ENCODE measurements around the gene GSS. TPM values are rescaled to one million over a fixed set of nuclear protein-coding genes. Genes with fewer than 3 reads are reported as not detected.

The GSS gene
- total and polyA plus RNA-seq, 2 of the 8 experiments (the other 6 are each of a cell fraction or from before 2014, with no cell fraction given), result 34.6 to 43.2 TPM

DNA sequence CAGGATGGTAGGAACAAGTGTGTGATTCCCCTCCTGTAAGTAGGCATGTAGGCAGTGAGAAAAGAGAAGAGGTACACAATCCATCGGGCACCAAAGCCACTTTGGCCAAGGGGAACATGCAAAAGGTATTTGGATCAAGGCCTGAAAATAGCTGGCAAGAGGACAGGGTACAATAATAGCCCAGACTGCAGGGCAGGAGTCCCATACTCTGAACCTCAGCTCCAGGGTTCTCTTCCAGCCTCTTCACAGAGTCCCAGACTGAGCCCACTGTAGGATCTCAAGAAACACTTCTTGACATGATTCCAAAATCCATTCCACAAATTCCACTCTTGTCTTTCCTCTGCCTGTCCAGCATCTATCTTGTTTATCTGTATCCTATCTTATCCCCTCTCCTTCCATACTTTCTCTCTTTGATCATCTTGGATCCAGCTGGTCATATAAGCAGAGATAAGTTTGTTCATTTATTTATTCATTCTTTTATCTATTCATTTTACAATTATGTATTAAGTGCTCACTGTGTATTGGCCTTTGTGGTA, 59.5 kb downstream of the GSS start:
- H2BK20ac ChIP-seq (ENCODE audit: low read length), result no peak overlapping the region
- H3K14ac ChIP-seq (ENCODE audit: insufficient read length), result no peak overlapping the region
- FAIRE-seq, result no peak
- no peak overlapping the region for H2BK12ac ChIP-seq (ENCODE audit: low read depth, low read length)
- no peak overlapping the region for H3K9ac ChIP-seq (replicated peaks in 1 of 4; ENCODE audit: extremely low read depth in 1 of 4, low read depth in 3 of 4, low read length in 3 of 4)
- H2AFZ ChIP-seq (ENCODE audit: low read length), result no peak overlapping the region
- no peak overlapping the region for H2AK5ac ChIP-seq (ENCODE audit: low read depth, low read length)
- no peaks in the 10 kb centered on the region for H3K23me2 ChIP-seq (ENCODE audit: low read depth, low read length)
- H3K56ac ChIP-seq (replicated peaks; ENCODE audit: insufficient read length, low read depth, low read length), result no peak overlapping the region
- POLR2A ChIA-PET (ENCODE audit: partially characterized antibody), result no interaction called here
- H3K4me3 ChIP-seq (ENCODE audit: extremely low read depth in 1 of 4, insufficient read depth in 2 of 4, low read depth in 3 of 4, low read length in 4 of 4), result no peak overlapping the region
- WGBS, 2 experiments (ENCODE audit: extremely low coverage in 1 of 2, insufficient coverage in 1 of 2, insufficient read length in 1 of 2, insufficient replicate concordance in 2 of 2, low coverage in 1 of 2, low lambda C conversion rate in 2 of 2, missing lambda C conversion rate in 1 of 2), result 75% methylated on average over 1 of the region's 1 CpG; no CpG with 5 or more reads in 1 of the 2 experiments
- no peaks in the 10 kb centered on the region for H3K79me2 ChIP-seq (ENCODE audit: control insufficient read depth in 1 of 2, insufficient read depth in 2 of 2, low read length in 2 of 2)
- no peak for TF ChIP-seq FOSL1 (IDR thresholded peaks at IDR 0.05; ENCODE audit: insufficient read depth, low read depth, low read length)
- no peak for TF ChIP-seq EZH2 (IDR thresholded peaks at IDR 0.05; ENCODE audit: low read depth, low read length, severe bottlenecking)
- no peak overlapping the region for H4K5ac ChIP-seq (ENCODE audit: insufficient read length, low read depth, low read length)
- peaks cover 0 to 2% of the 10 kb centered on the region in 2 experiments; a peak in 1 of 4 replicates for H3K9me3 ChIP-seq (ENCODE audit: insufficient read depth in 2 of 2, low read depth in 1 of 2, low read length in 1 of 2)
- H4K8ac ChIP-seq (ENCODE audit: extremely low read depth, insufficient read depth, low read length), result no peak overlapping the region
- H3K23ac ChIP-seq (ENCODE audit: insufficient read length), result no peak overlapping the region
- no peaks in the 10 kb centered on the region for H3K4me1 ChIP-seq (replicated peaks in 1 of 4; ENCODE audit: control insufficient read depth in 3 of 4, insufficient read depth in 4 of 4, low read length in 3 of 4)
- H3K18ac ChIP-seq (ENCODE audit: extremely low read depth, low read length), result no peak overlapping the region
- H2BK15ac ChIP-seq (ENCODE audit: low read length), result no peak overlapping the region
- H3K27me3 ChIP-seq (replicated peaks in 1 of 4; ENCODE audit: control insufficient read depth in 3 of 4, extremely low read depth in 1 of 4, insufficient read depth in 3 of 4, low read length in 3 of 4), result no peaks in the 10 kb centered on the region
- H3K4ac ChIP-seq (replicated peaks; ENCODE audit: insufficient read length, low read depth, low read length), result no peak overlapping the region
- no peak overlapping the region for H2BK120ac ChIP-seq (replicated peaks; ENCODE audit: low read depth, low read length)
- no peak for DNase-seq (ENCODE audit: low read depth in 1 of 2, low spot score in 2 of 2)
- CTCF ChIA-PET (ENCODE audit: partially characterized antibody), result interaction anchor here (1.7 to 1.8 kb wide), 2 partner anchors 11 to 103 kb away, joined by 3 to 5 read pairs; no protein-coding TSS in a partner anchor
- no peaks in the 10 kb centered on the region for H4K20me1 ChIP-seq (replicated peaks in 1 of 2; ENCODE audit: control insufficient read depth in 1 of 2, insufficient read depth in 2 of 2, low read length in 2 of 2)
- H3K27ac ChIP-seq (ENCODE audit: low read depth, low read length), result no peak overlapping the region
- H4K91ac ChIP-seq (replicated peaks; ENCODE audit: insufficient read length, low read length), result no peak overlapping the region
- no peak overlapping the region for H3K4me2 ChIP-seq (ENCODE audit: insufficient read depth in 1 of 2, low read depth in 2 of 2, low read length in 2 of 2)
- H3K36me3 ChIP-seq (ENCODE audit: control insufficient read depth in 2 of 4, insufficient read depth in 4 of 4, low read length in 3 of 4), result no peaks in the 10 kb centered on the region
- H3K79me1 ChIP-seq (ENCODE audit: low read depth, low read length), result no peaks in the 10 kb centered on the region; the same call in 1 of the 2 replicates
- no peak overlapping the region for H2BK5ac ChIP-seq (ENCODE audit: low read depth, low read length)

Data from H1 (cell line).